ENCODE measurements around the gene JUN. TPM values are rescaled to one million over a fixed set of nuclear protein-coding genes. Genes with fewer than 3 reads are reported as not detected.

JUN gene
- polyA plus RNA-seq, 2 of the 4 experiments (the other 2 are of a cell fraction) = 23.3 to 59.8 TPM

GRCh38 chr1:58798910-58799442 lies 15.1 kb upstream of the JUN start:
- no peak for TF ChIP-seq HOXB13 (CRISPR knock-in tag; IDR thresholded peaks at IDR 0.05; ENCODE audit: low read depth)
- no peak for TF ChIP-seq NFE2L2 (conservative IDR thresholded peaks at IDR 0.05; ENCODE audit: low read length)
- no peak for TF ChIP-seq GATA3 (IDR thresholded peaks at IDR 0.05; ENCODE audit: borderline replicate concordance)
- TF ChIP-seq ZNF302 (CRISPR knock-in tag; IDR thresholded peaks at IDR 0.05) = no peak
- ATAC-seq = no peak
- ChIA-PET CTCF (interaction anchor here (0.9 kb wide), 1 partner anchor 8 kb away, joined by 3 read pairs; no protein-coding TSS in a partner anchor), POLR2A (no interaction called here)
- no peak for DNase-seq (ENCODE audit: low read depth in 1 of 2, low spot score in 1 of 2)
- Histone ChIP-seq H3K4me2 (no peak overlapping the region), H3K27ac (no peak overlapping the region), H3K4me1 (no peaks in the 10 kb centered on the region), H3K4me3 (no peak overlapping the region), H3K9me3 (no peaks in the 10 kb centered on the region)
- no peak for FAIRE-seq
- 92% methylated on average over 1 of the region's 1 CpG for WGBS (ENCODE audit: missing lambda C conversion rate)

DNA sequence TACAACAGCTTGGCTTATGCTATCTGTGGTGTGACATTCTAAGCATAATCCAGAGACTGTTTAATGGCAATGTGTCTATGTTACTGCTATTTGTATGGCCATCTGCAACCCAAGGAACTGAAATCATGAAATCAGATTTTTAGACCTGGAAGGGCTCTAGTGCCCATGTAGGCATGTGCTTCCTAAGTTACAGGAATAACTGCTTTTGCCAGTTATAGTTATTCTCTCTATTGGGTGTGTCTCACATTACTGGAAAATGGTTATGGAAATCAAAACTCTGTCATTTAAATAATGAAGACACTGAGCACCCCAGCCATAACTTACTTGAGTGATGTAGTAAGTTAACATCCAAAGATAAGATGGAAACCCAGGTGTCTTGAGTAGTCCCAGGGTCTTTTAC lies 12.6 kb upstream of the JUN start:
- Histone ChIP-seq H3K4me3 (no peak overlapping the region), H3K4me1 (no peaks in the 10 kb centered on the region), H3K9me3 (no peaks in the 10 kb centered on the region), H3K27ac (no peak overlapping the region), H3K4me2 (no peak overlapping the region)
- DNase-seq (ENCODE audit: low read depth in 1 of 2, low spot score in 1 of 2) = no peak
- no peak for TF ChIP-seq PHF8 (IDR thresholded peaks at IDR 0.05; ENCODE audit: borderline replicate concordance, low read depth)
- TF ChIP-seq EP300 (IDR thresholded peaks at IDR 0.05) = no peak
- TF ChIP-seq ESRRA (IDR thresholded peaks at IDR 0.05; ENCODE audit: borderline replicate concordance, low read length) = no peak
- TF ChIP-seq RNF2 (IDR thresholded peaks at IDR 0.05; ENCODE audit: borderline replicate concordance, low read depth) = no peak
- TF ChIP-seq MAZ (IDR thresholded peaks at IDR 0.05; ENCODE audit: borderline replicate concordance, low read depth, low read length) = no peak
- no peak for TF ChIP-seq EHF (CRISPR knock-in tag; IDR thresholded peaks at IDR 0.05)
- TF ChIP-seq HMGXB4 (CRISPR knock-in tag; IDR thresholded peaks at IDR 0.05; ENCODE audit: borderline replicate concordance) = no peak
- TF ChIP-seq, protein P1, sequence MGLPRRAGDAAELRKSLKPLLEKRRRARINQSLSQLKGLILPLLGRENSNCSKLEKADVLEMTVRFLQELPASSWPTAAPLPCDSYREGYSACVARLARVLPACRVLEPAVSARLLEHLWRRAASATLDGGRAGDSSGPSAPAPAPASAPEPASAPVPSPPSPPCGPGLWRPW (IDR thresholded peaks at IDR 0.05) = no peak
- TF ChIP-seq ATOH8 (CRISPR knock-in tag; IDR thresholded peaks at IDR 0.05; ENCODE audit: low read depth) = no peak
- CTCF ChIA-PET = no interaction called here
- ATAC-seq = no peak
- no peak for FAIRE-seq
- POLR2A ChIA-PET = no interaction called here

DNA sequence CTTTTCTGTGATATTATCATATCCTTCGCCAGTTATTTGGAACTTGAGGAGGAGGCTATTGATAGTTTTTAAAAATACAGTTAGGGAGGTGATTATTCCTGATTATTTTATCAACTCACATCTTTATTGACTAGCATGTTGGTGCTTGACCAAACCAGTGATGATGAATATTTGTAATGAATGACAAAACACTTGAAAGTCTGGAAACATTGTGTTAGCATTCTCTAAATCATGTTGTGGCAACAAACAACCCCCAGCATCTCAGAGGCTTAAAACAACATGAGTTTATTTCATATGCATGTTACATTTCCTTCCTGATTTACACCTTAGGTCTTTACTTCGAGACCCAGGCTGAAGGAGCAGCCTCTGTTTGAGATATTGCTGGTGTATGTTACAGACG lies 10.7 kb upstream of the JUN start:
- H3K4me1 ChIP-seq = no peaks in the 10 kb centered on the region
- TF ChIP-seq REST (IDR thresholded peaks at IDR 0.05) = no peak
- TF ChIP-seq RARB (CRISPR knock-in tag; IDR thresholded peaks at IDR 0.05) = no peak
- no peak for TF ChIP-seq PHF8 (IDR thresholded peaks at IDR 0.05; ENCODE audit: borderline replicate concordance, low read depth)
- no peak for TF ChIP-seq EP300 (IDR thresholded peaks at IDR 0.05)
- TF ChIP-seq GATA3 (IDR thresholded peaks at IDR 0.05; ENCODE audit: borderline replicate concordance) = no peak
- no peak for TF ChIP-seq HOXB5 (CRISPR knock-in tag; IDR thresholded peaks at IDR 0.05)
- no peak for TF ChIP-seq TFCP2L1 (CRISPR knock-in tag; IDR thresholded peaks at IDR 0.05)
- TF ChIP-seq MYC (IDR thresholded peaks at IDR 0.05; ENCODE audit: borderline replicate concordance, low read length) = no peak
- no peak overlapping the region for H3K27ac ChIP-seq
- H3K4me3 ChIP-seq = no peak overlapping the region
- WGBS (ENCODE audit: missing lambda C conversion rate) = 72% methylated on average over 3 of the region's 3 CpGs
- POLR2A ChIA-PET = no interaction called here
- CTCF ChIA-PET = interaction anchor here (1.3 to 1.5 kb wide), 2 partner anchors 9 to 12 kb away, joined by 3 to 9 read pairs; partner anchors contain the start of gene JUN
- no peaks in the 10 kb centered on the region for H3K9me3 ChIP-seq
- DNase-seq (ENCODE audit: low read depth in 1 of 2, low spot score in 1 of 2) (no peak), FAIRE-seq (no peak), ATAC-seq (no peak)
- no peak overlapping the region for H3K4me2 ChIP-seq
